Neural progenitor cell (in vitro differentiated cells): ENCODE measurements around the gene RASSF3.

Source experiments
- EZH2 ChIP-seq: fragments of 200-600 bp; sonication (generic); IDR thresholded peaks from 2 replicates; pipeline ENCODE4 v1.6.1; 2017; ENCODE audit warnings: antibody characterized with exemption, mild to moderate bottlenecking, moderate library complexity
- EZH2phosphoT487 ChIP-seq: fragments of 200-600 bp; sonication (generic); IDR thresholded peaks from 2 replicates; pipeline ENCODE4 v1.6.1; 2017; ENCODE audit warnings: antibody characterized with exemption
- TF ChIP-seq, protein P1 (sequence below): fragments of 200-600 bp; sonication (generic); IDR thresholded peaks from 2 replicates; pipeline ENCODE4 v1.5.1; 2017; ENCODE audit warnings: antibody characterized with exemption, mild to moderate bottlenecking

GRCh38 chr12:64585104-64585503 lies 25.2 kb upstream of the RASSF3 start:
- TF ChIP-seq, protein P1, sequence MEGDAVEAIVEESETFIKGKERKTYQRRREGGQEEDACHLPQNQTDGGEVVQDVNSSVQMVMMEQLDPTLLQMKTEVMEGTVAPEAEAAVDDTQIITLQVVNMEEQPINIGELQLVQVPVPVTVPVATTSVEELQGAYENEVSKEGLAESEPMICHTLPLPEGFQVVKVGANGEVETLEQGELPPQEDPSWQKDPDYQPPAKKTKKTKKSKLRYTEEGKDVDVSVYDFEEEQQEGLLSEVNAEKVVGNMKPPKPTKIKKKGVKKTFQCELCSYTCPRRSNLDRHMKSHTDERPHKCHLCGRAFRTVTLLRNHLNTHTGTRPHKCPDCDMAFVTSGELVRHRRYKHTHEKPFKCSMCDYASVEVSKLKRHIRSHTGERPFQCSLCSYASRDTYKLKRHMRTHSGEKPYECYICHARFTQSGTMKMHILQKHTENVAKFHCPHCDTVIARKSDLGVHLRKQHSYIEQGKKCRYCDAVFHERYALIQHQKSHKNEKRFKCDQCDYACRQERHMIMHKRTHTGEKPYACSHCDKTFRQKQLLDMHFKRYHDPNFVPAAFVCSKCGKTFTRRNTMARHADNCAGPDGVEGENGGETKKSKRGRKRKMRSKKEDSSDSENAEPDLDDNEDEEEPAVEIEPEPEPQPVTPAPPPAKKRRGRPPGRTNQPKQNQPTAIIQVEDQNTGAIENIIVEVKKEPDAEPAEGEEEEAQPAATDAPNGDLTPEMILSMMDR = no peak
- TF ChIP-seq EZH2 (no peak), EZH2phosphoT487 (no peak)
